Mesodermal cell (in vitro differentiated cells): ENCODE measurements around the gene BLOC1S1.

Experiments used
- H3K27ac ChIP-seq: 2 replicates; pipeline ENCODE4 v1.7.0; 2013; ENCODE audit warnings: mild to moderate bottlenecking, low read depth, low read length, moderate library complexity; ENCODE audit not compliant: severe bottlenecking
- H3K36me3 ChIP-seq: 2 replicates; pipeline ENCODE4 v1.7.1; 2013; ENCODE audit warnings: mild to moderate bottlenecking, low read length, moderate library complexity; ENCODE audit not compliant: control insufficient read depth, insufficient read depth
- H3K4me1 ChIP-seq: one replicate; pipeline ENCODE4 v1.7.1; 2013; ENCODE audit warnings: mild to moderate bottlenecking, low read length; ENCODE audit not compliant: insufficient read depth, control insufficient read depth, poor library complexity, severe bottlenecking
- H3K4me3 ChIP-seq: 2 replicates; pipeline ENCODE4 v1.7.0; 2013; ENCODE audit warnings: low read length, control low read depth, mild to moderate bottlenecking; ENCODE audit not compliant: insufficient read depth, poor library complexity, severe bottlenecking; ENCODE audit errors: extremely low read depth
- H3K9me3 ChIP-seq: 2 replicates; pipeline ENCODE4 v1.7.1; 2013; ENCODE audit warnings: mild to moderate bottlenecking, low read length, moderate library complexity; ENCODE audit not compliant: control insufficient read depth
- WGBS, 2 experiments: methylation state at CpG; one replicate each; pipeline ENCODE4 v1.1.5; 2013; ENCODE audit warnings: missing lambda C conversion rate in 2 of 2; ENCODE audit not compliant: insufficient coverage in 2 of 2; 5-methylcytosine and 5-hydroxymethylcytosine counted together

The BLOC1S1 gene

DNA sequence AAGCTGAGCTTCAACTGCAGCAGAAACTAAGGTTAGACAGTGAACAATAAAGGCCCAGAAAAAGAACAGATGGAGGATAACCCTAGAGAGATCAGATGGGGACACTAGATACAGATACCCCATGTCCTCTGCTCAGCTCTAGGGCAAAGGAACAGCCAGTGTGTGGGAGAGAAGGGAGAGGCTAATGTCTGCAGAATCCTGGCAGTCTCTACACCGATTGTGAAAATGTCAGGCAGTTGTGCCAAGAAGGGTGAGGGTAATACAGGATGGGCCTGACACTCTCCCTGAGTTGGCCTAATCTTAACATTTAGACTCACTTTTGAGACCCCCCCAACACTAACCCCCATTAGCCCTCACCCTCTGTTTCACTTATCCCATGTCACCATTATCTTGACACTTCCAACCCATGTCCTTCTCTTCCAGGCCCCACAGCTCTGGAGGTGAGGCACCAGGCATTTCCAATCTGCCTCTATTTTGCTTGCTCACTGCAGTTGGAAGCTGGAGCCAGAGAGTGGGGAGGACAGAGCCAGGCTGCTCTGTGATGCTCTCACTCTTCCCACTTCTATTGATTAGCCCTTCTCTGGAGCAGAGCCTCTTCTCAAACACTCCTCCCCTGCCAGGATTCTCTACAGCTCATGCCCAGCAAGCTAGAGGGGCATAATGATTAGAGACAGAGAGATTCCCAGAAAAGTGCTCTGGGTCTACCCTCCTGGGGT, 3.0 kb upstream of the BLOC1S1 start:
- no peak overlapping the region for H3K4me3 ChIP-seq
- H3K36me3 ChIP-seq = no peaks in the 10 kb centered on the region
- H3K9me3 ChIP-seq = no peaks in the 10 kb centered on the region
- no CpG with 5 or more reads among the region's 1 CpG for WGBS, 2 experiments
- H3K27ac ChIP-seq = no peak overlapping the region
- peaks cover 25% of the 10 kb centered on the region for H3K4me1 ChIP-seq

DNA sequence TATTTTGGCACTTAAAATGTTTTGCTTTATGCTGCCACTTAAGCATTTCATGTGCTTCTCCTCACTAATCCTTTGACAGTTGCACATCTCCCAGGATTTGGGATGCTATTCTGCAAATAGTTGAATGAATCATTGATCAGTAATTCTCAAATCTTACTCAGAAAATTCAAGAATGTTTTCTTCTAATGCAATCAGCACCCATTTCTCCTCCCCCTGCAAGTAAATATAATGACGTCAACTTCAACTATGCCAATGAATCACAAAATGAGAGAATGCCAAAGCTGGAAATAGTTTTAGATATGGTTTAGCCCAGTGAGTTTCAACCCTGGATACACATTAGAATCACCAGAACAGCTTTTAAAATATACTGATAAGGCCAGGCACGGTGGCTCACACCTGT, 2.1 kb upstream of the BLOC1S1 start:
- Histone ChIP-seq H3K4me1 (peaks cover 31% of the 10 kb centered on the region), H3K27ac (no peak overlapping the region), H3K36me3 (no peaks in the 10 kb centered on the region), H3K4me3 (no peak overlapping the region), H3K9me3 (no peaks in the 10 kb centered on the region)
- 86 to 100% methylated on average over 1 of the region's 2 CpGs for WGBS, 2 experiments

DNA sequence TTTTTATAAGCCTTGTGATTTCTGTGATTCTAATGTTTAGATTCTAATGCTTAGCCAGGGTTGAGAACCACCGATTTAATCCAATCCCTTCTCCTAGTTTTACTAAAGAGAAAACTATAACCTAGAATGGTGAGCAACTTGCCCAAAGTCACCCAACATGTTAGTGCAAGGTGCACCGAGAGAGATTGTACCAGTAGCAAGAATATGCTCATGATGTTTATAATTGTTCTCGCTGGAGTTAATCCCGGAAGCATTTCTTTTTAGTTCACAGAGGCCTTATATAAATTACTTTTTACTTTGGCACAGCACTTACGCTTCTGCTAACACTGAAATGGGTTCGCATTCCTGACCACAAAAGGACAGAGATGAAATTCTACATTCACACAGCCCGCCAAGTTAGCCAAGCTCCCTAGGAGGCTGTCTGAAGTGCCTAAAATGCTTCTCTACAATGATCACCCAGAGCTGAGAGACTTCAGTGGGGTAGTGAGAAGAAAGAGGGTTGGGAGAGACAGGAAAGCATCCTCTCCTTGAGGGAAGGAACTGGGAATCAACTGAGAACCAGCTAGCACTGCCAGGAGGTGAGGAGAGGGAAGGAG, 579 bp upstream of the BLOC1S1 start:
- peaks cover 32% of the 10 kb centered on the region for H3K4me1 ChIP-seq
- peak overlapping the region; percentile 36 for H3K27ac ChIP-seq
- no peaks in the 10 kb centered on the region for H3K9me3 ChIP-seq

DNA sequence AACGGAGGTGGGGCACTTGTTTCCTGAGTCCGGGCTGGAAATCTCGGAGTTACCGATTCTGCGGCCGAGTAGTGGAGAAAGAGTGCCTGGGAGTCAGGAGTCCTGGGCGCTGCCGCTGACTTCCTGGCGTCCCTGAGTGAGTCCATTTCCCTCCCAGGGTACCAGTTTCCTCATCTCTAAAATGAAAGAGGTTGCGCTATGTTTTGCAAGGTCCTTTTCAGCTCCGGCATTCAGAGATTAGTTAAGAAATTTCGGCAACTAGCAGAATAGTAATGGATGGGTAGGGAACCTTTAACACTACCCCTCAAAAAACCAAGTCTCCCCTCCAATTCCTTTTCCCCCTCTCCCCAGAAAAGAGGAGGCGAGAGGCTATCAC, 724 bp downstream of the BLOC1S1 start:
- no peaks in the 10 kb centered on the region for H3K9me3 ChIP-seq
- peaks cover 3% of the 10 kb centered on the region for H3K36me3 ChIP-seq
- H3K27ac ChIP-seq = peak overlapping the region; percentile 84
- WGBS, 2 experiments = 2% methylated on average over 10 of the region's 13 CpGs; no CpG with 5 or more reads in 1 of the 2 experiments
- peak overlapping the region; percentile 87 for H3K4me3 ChIP-seq
- H3K4me1 ChIP-seq = peaks cover 32% of the 10 kb centered on the region

More for the DNA sequence above, 579 bp upstream of the BLOC1S1 start:
- peak overlapping the region; percentile 87 for H3K4me3 ChIP-seq
- 82 to 97% methylated on average over 2 to 4 of the region's 7 CpGs for WGBS, 2 experiments
- H3K36me3 ChIP-seq = peaks cover 3% of the 10 kb centered on the region

DNA sequence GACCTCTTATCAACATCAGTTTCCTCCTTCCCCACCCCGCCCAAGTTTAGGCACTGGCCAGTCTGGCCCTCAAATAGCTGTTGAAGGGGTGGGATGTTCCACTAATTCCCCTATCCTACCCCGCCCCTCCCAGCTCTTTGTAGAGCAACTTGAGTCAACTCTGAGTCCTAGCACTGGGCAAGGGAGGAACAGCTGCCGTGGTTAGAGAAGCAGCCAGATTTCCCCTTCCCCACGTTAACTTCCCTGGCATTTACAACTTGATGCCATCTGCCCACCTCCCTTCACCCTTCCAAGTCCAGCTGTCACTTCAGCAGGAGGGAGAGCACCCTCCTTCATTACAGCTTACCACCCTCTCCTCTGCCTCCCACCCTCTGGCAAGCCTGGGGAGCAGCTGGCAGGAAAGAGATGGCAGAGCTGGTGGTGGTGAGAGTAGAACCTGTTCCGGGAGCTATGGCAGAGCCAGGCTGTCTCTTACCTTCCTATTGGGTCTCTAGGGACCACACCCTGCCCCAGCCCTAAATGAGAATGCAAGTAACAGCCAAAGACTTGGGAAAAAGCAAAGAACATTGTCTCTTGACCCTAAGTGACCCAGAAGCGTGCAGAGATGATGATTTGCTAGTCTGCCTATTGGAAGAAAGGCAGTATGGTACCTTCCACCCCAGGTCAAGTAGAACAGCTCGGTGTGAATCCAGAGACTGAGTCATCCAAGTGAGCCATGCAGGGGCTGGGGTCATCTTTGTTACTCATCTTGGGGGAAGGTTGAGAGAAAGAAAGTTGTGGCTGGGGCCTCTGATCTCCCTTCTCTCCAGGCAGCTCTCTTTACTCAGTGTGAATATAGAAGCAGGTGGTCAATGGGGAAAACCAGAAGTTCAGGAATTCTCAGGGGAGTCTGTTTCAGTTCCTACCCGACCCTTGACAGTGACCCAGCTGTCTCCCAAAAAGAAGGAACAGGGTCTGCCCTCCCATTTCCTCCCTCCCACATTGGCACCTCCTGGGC, 1.5 kb downstream of the BLOC1S1 start:
- peaks cover 4% of the 10 kb centered on the region for H3K36me3 ChIP-seq
- peaks cover 32% of the 10 kb centered on the region for H3K4me1 ChIP-seq
- 37 to 43% methylated on average over 6 of the region's 8 CpGs for WGBS, 2 experiments
- H3K27ac ChIP-seq = peak overlapping the region; percentile 41
- H3K4me3 ChIP-seq = peak overlapping the region; percentile 87
- no peaks in the 10 kb centered on the region for H3K9me3 ChIP-seq

DNA sequence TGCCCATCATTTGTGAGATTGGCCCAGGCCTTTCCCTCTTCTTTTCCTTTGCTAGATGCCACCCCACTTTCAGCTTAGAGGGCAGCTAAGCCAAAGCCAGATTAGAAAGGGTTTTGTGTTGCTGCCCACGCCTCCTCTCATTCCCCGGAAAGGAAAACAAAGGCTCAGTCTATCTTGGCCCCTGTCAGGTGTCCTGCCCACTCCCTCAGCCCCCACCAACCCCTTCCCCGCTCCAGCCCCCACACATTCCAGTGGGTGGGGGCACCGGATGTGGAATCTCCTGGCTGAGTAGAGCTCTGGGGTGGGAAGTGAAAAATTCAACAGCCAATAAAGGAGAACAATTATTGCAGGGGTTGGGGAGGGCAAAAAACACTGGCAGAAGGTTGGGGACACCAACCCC, 2.2 kb downstream of the BLOC1S1 start:
- peaks cover 32% of the 10 kb centered on the region for H3K4me1 ChIP-seq
- peak overlapping the region; percentile 41 for H3K27ac ChIP-seq
- no peaks in the 10 kb centered on the region for H3K9me3 ChIP-seq
- WGBS, 2 experiments = 53% methylated on average over 2 of the region's 4 CpGs; no CpG with 5 or more reads in 1 of the 2 experiments
- H3K4me3 ChIP-seq = peak overlapping the region; percentile 2
- peaks cover 11% of the 10 kb centered on the region for H3K36me3 ChIP-seq

DNA sequence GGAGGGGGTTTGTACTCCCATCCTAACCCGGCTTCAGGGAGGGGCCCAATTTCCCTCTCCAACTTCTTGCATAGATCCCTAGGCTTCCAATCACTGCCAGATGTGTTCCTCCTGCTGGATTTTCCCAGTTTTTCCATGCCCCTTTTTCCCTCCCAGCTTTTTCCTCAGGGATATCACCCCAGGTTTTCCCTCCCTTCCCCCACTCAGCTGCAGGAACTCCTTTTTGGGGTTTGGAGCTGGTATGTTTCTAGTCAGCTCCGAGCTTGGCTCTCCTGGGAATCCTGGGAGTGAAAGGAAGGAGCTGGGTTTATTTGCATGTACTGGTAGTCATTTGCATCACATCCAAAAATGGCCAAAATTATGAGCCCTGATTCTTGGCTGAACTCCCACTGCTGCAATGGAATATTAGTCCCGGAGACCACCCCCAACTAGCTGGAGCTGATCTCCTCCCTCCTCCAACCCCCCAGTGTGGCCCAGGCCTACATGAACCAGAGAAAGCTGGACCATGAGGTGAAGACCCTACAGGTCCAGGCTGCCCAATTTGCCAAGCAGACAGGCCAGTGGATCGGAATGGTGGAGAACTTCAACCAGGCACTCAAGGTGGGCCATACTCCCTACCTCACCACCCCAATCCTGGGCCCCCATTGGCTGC, 2.9 kb downstream of the BLOC1S1 start:
- WGBS, 2 experiments = 64 to 93% methylated on average over 2 to 3 of the region's 4 CpGs
- Histone ChIP-seq H3K36me3 (peaks cover 17% of the 10 kb centered on the region), H3K9me3 (no peaks in the 10 kb centered on the region), H3K4me3 (no peak overlapping the region), H3K27ac (peak overlapping the region; percentile 41), H3K4me1 (peaks cover 32% of the 10 kb centered on the region)

DNA sequence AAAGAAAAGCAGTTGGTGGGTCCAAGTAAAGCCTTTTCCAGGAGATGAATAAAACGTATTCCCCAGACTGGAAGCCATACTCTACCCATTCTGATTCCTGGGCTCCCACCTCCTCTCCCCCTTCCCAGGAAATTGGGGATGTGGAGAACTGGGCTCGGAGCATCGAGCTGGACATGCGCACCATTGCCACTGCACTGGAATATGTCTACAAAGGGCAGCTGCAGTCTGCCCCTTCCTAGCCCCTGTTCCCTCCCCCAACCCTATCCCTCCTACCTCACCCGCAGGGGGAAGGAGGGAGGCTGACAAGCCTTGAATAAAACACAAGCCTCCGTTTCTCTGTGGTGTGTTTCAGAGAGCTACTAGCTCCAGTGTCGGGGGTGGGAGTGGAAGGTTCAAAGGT, 3.5 kb downstream of the BLOC1S1 start:
- H3K4me3 ChIP-seq = no peak overlapping the region
- H3K27ac ChIP-seq = no peak overlapping the region
- H3K4me1 ChIP-seq = peaks cover 32% of the 10 kb centered on the region
- H3K36me3 ChIP-seq = peaks cover 24% of the 10 kb centered on the region
- no peaks in the 10 kb centered on the region for H3K9me3 ChIP-seq
- 86% methylated on average over 3 of the region's 7 CpGs; no CpG with 5 or more reads in 1 of the 2 experiments for WGBS, 2 experiments

DNA sequence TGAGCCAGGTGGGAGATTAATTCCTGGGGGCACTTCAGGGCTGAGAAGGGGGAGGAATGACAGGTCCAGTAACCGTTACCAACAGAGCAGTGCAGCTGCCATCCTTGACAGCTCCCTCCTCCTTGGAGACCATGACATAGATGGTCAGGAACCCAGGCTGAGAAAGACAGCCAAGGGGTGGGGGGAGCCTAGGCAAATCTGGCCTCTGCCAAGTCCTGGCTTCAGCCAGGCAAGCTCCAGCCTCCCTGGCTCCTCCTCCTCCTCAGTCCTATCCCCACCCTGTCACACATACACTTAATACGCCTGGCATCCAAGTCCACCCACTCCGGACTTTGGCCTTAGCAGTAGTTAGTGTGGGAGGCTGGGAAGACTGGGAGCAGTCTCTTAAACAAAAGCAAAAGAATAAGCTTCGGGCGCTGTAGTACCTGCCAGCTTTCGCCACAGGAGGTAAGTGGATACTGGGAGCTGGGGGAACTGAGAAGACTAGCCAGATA, 4.3 kb downstream of the BLOC1S1 start, which contains the start of gene RDH5:
TSS of gene RDH5 (plus strand) at position 323 of the 494 bp plus-strand sequence. CDS start 792 bp downstream, outside the sequence.
- no peaks in the 10 kb centered on the region for H3K9me3 ChIP-seq
- no peak within 1 kb of the TSS for H3K4me3 ChIP-seq
- peaks cover 31% of the 10 kb centered on the region for H3K36me3 ChIP-seq
- H3K4me1 ChIP-seq = peaks cover 32% of the 10 kb centered on the region
- no peak within 1 kb of the TSS for H3K27ac ChIP-seq
- 92 to 93% methylated on average over 1 to 3 of the region's 6 CpGs for WGBS, 2 experiments

DNA sequence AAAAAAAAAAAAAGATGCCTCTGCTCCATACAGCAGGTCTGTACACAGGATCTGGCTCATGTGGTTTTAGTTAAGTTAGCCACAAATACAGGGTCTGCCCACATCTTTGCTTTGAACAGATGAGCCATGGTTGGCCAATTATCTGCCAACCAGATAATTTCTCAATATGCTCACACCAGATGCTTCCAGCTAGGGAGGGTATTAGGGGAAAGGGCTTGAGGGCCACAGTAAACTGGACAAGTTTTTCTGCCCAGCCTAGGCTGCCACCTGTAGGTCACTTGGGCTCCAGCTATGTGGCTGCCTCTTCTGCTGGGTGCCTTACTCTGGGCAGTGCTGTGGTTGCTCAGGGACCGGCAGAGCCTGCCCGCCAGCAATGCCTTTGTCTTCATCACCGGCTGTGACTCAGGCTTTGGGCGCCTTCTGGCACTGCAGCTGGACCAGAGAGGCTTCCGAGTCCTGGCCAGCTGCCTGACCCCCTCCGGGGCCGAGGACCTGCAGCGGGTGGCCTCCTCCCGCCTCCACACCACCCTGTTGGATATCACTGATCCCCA, 5.1 kb downstream of the BLOC1S1 start:
- Histone ChIP-seq H3K27ac (no peak overlapping the region), H3K9me3 (no peaks in the 10 kb centered on the region), H3K36me3 (peaks cover 40% of the 10 kb centered on the region), H3K4me3 (no peak overlapping the region), H3K4me1 (peaks cover 29% of the 10 kb centered on the region)
- WGBS, 2 experiments = 66 to 81% methylated on average over 9 of the region's 9 CpGs
